ENCODE measurements around the gene LIG3. TPM values are rescaled to one million over a fixed set of nuclear protein-coding genes. Genes with fewer than 3 reads are reported as not detected.

LIG3 gene
- total and polyA plus RNA-seq, 2 of the 13 experiments (the other 11 are each of a cell fraction or from before 2014, with no cell fraction given): 34.4 to 36.2 TPM

DNA sequence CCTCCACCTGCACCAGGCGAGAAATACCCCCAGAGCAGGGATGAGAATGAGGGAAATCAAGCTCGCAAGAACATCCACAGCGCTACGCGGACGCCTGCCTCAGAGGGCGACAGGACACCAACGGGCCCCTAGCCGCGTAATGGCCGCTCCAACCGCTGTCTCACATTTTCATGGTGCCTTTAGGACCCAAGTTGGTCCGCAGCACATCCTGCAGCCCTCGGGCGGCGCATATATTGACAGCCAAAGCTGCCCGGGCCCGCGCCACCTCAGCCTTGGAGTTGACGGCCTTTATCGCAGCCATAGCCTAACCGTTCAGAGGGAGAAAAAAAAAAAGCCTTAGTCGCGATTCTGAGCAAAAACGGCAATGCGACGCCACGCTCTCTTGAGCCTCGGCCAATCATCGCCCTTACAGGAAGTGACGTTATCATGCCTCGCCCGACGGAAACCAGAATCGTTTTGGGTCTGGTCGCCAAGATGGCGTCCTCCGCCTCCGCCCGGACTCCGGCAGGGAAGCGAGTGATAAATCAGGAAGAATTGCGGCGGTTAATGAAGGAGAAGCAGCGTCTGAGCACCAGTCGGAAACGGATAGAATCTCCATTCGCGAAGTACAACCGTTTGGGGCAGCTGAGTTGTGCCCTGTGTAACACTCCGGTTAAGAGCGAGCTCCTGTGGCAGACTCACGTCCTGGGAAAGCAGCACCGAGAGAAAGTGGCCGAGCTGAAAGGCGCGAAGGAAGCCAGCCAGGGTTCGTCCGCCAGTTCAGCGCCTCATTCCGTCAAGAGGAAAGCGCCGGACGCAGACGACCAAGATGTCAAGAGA is 19.0 kb upstream of the LIG3 start, which contains the start of the genes CCT6B and ZNF830 (continued):
- TF ChIP-seq, protein P1, sequence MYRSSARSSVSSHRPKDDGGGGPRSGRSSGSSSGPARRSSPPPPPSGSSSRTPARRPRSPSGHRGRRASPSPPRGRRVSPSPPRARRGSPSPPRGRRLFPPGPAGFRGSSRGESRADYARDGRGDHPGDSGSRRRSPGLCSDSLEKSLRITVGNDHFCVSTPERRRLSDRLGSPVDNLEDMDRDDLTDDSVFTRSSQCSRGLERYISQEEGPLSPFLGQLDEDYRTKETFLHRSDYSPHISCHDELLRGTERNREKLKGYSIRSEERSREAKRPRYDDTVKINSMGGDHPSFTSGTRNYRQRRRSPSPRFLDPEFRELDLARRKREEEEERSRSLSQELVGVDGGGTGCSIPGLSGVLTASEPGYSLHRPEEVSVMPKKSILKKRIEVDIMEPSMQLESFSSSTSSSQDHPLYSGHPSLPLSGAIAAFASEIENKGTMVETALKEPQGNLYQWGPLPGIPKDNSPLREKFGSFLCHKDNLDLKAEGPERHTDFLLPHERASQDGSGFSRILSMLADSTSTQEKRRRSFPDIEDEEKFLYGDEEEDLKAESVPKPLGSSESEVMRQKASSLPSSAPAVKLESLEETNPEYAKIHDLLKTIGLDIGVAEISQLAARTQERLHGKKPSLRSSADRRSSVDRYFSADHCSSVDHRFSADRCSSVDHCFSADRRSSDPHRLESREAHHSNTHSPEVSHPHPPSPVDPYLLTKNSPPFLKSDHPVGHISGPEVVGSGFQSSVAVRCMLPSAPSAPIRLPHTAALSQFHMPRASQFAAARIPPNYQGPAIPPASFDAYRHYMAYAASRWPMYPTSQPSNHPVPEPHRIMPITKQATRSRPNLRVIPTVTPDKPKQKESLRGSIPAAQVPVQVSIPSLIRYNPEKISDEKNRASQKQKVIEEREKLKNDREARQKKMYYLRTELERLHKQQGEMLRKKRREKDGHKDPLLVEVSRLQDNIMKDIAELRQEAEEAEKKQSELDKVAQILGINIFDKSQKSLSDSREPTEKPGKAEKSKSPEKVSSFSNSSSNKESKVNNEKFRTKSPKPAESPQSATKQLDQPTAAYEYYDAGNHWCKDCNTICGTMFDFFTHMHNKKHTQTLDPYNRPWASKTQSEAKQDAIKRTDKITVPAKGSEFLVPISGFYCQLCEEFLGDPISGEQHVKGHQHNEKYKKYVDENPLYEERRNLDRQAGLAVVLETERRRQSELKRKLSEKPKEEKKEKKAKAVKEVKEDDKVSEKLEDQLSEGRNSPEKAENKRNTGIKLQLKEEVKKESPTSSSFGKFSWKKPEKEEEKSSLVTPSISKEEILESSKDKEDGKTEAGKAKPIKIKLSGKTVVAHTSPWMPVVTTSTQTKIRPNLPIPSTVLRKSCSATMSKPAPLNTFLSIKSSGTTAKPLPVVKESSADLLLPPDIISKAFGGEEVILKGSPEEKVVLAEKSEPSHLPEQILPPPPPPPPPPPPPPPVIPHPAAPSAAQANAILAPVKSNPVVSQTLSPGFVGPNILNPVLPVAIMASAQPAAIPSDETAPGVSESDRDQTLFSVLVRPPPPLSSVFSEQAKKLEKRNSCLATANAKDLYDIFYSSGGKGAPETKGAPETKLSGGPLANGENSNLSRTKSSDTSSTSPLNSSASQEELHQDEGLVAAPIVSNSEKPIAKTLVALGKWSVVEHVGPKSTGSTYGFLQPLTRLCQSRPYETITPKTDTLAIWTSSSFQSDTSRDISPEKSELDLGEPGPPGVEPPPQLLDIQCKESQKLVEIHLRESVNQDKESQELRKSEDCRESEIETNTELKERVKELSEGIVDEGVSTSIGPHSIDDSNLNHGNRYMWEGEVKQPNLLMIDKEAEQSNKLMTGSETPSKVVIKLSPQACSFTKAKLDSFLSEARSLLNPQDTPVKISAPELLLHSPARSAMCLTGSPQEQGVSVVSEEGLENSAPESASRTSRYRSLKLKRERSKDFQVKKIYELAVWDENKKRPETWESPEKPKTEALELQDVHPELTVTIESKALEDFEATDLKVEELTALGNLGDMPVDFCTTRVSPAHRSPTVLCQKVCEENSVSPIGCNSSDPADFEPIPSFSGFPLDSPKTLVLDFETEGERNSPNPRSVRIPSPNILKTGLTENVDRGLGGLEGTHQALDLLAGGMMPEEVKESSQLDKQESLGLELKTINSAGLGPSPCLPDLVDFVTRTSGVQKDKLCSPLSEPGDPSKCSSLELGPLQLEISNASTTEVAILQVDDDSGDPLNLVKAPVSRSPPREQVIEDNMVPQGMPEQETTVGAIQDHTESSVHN (CRISPR knock-in tag; IDR thresholded peaks at IDR 0.05): no peak
- no peak for TF ChIP-seq EED (CRISPR knock-in tag; IDR thresholded peaks at IDR 0.05)
- 0 out of 2 replicates have a peak, but pooled peaks have one; percentile 27 for TF ChIP-seq XBP1 (CRISPR knock-in tag; IDR thresholded peaks at IDR 0.05)
- TF ChIP-seq ZFP82 (CRISPR knock-in tag; IDR thresholded peaks at IDR 0.05; ENCODE audit: borderline replicate concordance): no peak
- 0 out of 2 replicates have a peak, but pooled peaks have one; percentile 49 for TF ChIP-seq ZNF878 (CRISPR knock-in tag; IDR thresholded peaks at IDR 0.05)
- TF ChIP-seq ONECUT2 (CRISPR knock-in tag; IDR thresholded peaks at IDR 0.05): no peak
- TF ChIP-seq NFIC (IDR thresholded peaks at IDR 0.05; ENCODE audit: low read length): no peak
- TF ChIP-seq CBFB (CRISPR knock-in tag; IDR thresholded peaks at IDR 0.05): peak; percentile 24; the same call in 1 of the 2 replicates
- no peak for TF ChIP-seq NR2F2 (IDR thresholded peaks at IDR 0.05; ENCODE audit: borderline replicate concordance, low read depth)
- no peak for TF ChIP-seq BRCA1 (CRISPR knock-in tag; IDR thresholded peaks at IDR 0.05)
- TF ChIP-seq, protein P2, sequence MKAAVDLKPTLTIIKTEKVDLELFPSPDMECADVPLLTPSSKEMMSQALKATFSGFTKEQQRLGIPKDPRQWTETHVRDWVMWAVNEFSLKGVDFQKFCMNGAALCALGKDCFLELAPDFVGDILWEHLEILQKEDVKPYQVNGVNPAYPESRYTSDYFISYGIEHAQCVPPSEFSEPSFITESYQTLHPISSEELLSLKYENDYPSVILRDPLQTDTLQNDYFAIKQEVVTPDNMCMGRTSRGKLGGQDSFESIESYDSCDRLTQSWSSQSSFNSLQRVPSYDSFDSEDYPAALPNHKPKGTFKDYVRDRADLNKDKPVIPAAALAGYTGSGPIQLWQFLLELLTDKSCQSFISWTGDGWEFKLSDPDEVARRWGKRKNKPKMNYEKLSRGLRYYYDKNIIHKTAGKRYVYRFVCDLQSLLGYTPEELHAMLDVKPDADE (CRISPR knock-in tag; IDR thresholded peaks at IDR 0.05): no peak
- peak; percentile 43 for TF ChIP-seq FOSL2 (CRISPR knock-in tag; IDR thresholded peaks at IDR 0.05)
- peak; percentile 64; the same call in 1 of the 2 replicates for TF ChIP-seq ZNF766 (CRISPR knock-in tag; IDR thresholded peaks at IDR 0.05; ENCODE audit: borderline replicate concordance)
- no peak for TF ChIP-seq ZNF142 (CRISPR knock-in tag; IDR thresholded peaks at IDR 0.05)

Data from HepG2 (cell line).